EL (cell line): ENCODE measurements around the gene HAGH.

Source experiments
- DNase-seq: peaks from one replicate; pipeline ENCODE4 v3.0.0-alpha.2; 2016

Gene HAGH

GRCh38 chr16:1785846-1786170 lies 40.8 kb downstream of the HAGH start:
- DNase-seq, result no peak

GRCh38 chr16:1784977-1785845 lies 41.4 kb downstream of the HAGH start:
- DNase-seq, result no peak

- DNase-seq, result peak; percentile 100
These were observed 44.0 kb downstream of the HAGH start, which contains the start of the genes NUBP2 and SPSB3 for GRCh38 chr16:1782408-1783264. Gene NUBP2 (plus strand): TSS chr16:1782960. CDS start chr16:1783021, 61 bp downstream. Gene SPSB3 (minus strand): TSS chr16:1782571. CDS start chr16:1781483, 1,088 bp downstream.

GRCh38 chr16:1781758-1782407 lies 44.7 kb downstream of the HAGH start:
- DNase-seq, result peak; percentile 22

- no peak for DNase-seq
These were observed 45.4 kb downstream of the HAGH start for GRCh38 chr16:1781254-1781653.

- no peak for DNase-seq
These were observed 46.0 kb downstream of the HAGH start for GRCh38 chr16:1780677-1781072.

- DNase-seq, result no peak
These were observed 46.6 kb downstream of the HAGH start for GRCh38 chr16:1779741-1780676.

- no peak for DNase-seq
These were observed 47.4 kb downstream of the HAGH start for GRCh38 chr16:1779234-1779701.

- no peak for DNase-seq
These were observed 48.1 kb downstream of the HAGH start for GRCh38 chr16:1778200-1779179.

GRCh38 chr16:1777375-1778199 lies 49.0 kb downstream of the HAGH start:
- no peak for DNase-seq

- DNase-seq, result no peak
These were observed 49.6 kb downstream of the HAGH start for GRCh38 chr16:1776991-1777374.

- no peak for DNase-seq
These were observed 50.0 kb downstream of the HAGH start for GRCh38 chr16:1776672-1776955.

- no peak for DNase-seq
These were observed 50.6 kb downstream of the HAGH start for GRCh38 chr16:1775846-1776671.

- no peak for DNase-seq
These were observed 51.4 kb downstream of the HAGH start for GRCh38 chr16:1775006-1775845.

- DNase-seq, result no peak
These were observed 52.2 kb downstream of the HAGH start for GRCh38 chr16:1774448-1774780.

GRCh38 chr16:1773703-1774447 lies 52.8 kb downstream of the HAGH start:
- DNase-seq, result peak; percentile 40

- peak; percentile 84 for DNase-seq
These were observed 53.5 kb downstream of the HAGH start, which contains the start of gene MRPS34 for GRCh38 chr16:1772908-1773702. Gene MRPS34 (minus strand): TSS chr16:1773134. CDS start chr16:1773119, 15 bp downstream.
